GM21528 (cell line): ENCODE measurements around the gene GPSM1.

Source experiments
- ATAC-seq: cut with Tn5 transposase; IDR thresholded peaks from one replicate; pipeline ENCODE4 v1.9.1; 2021; ENCODE audit warnings: mild to moderate bottlenecking, moderate library complexity; ENCODE audit not compliant: unreplicated experiment, low FRiP score

The GPSM1 gene

DNA sequence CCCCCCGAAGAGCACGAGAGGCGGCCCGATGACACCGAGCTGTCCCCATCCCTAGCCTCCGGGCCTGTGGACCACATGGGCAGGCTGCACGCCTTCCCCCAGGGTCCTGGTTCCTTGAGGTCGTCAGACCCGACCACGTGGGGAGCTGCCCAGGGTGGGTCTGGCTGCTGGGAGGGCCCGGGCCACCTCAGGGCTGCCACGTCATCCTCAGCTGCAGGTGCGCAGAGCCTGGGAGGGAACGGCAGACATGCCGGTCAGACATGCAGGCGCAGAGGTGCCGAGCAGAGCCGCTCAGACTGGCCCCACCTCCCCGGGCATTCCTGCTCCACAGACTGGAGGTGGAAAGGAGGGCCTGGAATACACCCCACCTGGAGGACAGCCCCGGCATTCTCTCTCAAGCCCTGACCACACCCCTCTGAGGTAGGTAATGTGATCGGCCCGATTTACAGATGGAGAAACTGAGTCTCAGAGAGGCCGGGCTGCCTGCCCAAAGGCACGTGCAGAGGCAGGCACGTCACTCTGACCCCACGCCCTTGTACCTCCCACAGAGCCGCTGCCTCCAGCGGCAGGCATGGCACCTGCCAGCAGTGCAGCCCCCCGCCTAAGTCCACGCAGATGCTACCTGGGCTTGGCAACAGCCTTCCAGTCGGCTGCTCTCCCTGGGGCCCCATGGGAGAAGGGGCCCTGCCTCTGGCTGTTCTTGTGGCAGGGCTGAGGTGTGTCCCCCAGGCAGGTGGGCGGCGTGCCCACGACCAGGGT, 24.1 kb upstream of the GPSM1 start:
- no peak for ATAC-seq

DNA sequence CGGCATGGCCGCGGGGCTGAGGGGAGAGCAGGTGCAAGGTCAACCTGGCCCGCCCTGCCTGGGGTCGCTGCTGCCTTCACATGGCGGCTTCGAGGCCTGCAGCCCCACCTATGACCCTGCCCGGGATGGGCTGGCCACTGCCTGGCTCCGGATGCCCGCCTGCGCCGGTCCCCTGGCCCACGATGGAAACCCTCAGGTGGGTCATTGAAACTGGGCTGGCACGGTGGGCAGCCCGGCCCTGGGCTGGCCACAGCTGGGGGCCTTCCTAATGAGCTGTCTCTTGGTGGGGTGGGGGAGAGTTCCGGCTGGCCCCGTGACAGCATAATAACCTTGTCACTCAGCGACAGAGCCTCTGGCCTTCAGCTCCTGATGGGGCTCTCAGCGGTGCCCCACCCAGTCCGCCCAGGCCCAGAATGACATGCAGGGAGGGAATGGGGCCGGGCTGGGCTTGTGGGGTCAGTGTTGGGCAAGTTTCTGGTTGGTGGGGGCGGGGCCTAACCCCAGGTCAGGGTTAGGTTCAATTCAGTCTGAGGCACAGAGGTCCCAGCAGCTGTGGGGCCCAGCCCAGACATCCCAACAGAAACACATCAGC, 23.4 kb upstream of the GPSM1 start, which contains the start of gene CCDC187:
Gene CCDC187 (minus strand): TSS at position 270 of the 592 bp plus-strand sequence. CDS start 264 bp downstream, at position 6.
- no peak for ATAC-seq

- ATAC-seq, result no peak
Observed at GRCh38 chr9:136304456-136304855, 22.9 kb upstream of the GPSM1 start.

DNA sequence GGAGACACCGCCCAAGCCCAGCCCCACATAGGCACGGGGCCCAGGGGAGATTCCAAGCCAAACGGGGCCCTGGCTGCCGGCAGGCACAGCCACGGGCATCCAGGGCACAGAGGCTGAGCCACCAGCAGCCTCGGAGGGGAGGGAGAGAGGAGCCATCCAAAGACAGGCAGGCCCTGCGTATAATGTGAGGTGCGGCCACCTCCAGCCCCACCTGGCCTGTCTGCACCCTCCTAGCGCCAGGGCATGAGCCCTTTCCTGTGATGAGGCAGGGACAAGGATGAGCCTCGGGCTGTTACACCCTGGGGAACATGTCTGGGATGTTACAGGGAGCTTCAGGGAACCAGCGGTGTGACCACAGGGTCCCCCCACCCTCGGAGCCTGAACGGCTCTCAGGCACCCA, 22.4 kb upstream of the GPSM1 start:
- no peak for ATAC-seq

GRCh38 chr9:136305804-136306203, 21.5 kb upstream of the GPSM1 start:
- no peak for ATAC-seq

DNA sequence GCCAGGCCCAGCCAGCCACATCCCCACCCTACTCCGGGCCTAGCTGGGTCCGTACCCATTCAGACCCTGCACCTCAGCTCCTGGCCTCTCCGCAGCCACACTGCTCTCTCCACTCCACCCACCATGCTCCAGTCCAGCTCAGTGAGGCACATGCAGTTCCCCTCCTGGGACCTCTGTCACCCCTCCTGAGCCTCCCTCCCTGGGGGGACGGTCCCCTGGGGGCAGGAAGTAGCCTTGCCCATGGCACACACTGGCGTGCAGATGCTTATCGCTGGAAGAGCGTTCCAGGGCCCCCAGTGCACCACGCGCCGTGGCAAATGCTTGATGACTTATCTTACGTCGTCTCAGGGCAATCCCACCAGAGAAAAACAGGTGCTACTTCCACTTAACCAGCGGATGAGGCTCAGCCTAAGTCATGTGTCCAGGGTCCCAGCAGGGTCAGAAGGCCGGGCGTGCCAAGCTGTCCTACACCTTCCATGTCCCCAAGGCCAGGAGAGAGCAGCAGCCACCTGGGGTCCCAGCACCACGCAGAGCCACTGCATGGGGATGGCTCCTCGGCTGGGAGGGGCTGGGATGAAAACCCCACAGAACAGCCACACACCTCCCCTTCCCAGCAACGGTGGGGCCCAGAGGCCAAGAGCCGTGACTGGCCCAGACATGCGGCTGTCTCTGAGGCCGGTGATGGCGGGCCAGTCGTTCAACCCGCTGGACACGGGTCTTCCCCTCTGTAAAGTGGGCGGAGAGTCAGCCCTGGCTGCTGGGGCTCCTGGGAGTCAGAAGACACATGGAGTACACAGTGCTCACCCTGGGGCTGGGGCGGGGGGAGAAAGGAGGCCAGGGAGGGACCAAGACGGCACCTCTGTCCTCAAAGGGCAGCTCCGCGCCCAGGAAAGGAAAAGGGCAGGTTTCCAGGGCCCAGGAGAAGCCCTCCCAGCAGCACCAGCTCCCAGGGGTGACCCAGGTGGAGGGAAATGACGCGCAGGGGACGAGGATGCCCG, 20.8 kb upstream of the GPSM1 start:
- no peak for ATAC-seq

DNA sequence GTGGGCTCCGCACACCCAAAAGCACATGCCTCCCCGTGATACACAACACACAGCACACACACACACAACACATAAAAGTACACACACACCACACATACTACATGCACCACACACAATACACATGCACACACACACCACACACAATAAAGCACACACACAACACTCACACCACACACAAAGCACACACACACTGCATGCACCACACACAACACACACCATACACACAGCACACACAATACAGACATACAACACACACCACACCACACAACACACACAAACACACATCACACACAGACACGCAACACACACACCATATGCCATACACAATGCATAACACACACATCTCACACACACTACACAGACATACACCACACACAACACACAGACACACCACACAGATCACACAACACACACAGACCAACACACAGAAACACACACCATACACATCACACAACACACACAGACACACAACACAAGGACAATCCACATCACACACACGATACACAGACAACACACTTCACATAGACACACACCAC, 20.1 kb upstream of the GPSM1 start:
- no peak for ATAC-seq

DNA sequence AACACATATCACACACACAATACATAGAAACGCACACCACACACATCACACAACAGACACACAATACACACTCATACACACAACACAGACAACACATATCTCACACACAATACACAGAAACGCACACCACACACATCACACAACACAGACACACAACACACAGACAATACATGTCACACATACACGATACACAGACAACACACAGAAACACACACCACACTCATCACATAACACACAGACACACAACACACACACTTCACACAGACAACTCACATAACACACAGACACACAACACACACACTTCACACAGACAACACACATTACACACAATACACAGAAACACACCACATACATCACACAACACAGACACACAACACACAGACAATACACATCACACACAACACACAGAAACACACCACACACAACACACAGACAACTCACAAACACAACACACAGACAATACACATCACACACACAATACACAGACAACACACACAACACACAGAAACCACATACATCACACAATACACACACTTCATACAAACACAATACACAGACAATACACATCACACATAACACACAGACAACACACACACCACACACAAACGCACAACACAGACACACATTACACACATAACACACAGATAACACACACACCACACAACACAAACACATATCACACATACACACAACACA, 19.2 kb upstream of the GPSM1 start:
- ATAC-seq, result no peak

- ATAC-seq, result no peak
Observed at GRCh38 chr9:136308702-136309053, 18.7 kb upstream of the GPSM1 start.

GRCh38 chr9:136309101-136309801, 18.1 kb upstream of the GPSM1 start:
- ATAC-seq, result no peak

DNA sequence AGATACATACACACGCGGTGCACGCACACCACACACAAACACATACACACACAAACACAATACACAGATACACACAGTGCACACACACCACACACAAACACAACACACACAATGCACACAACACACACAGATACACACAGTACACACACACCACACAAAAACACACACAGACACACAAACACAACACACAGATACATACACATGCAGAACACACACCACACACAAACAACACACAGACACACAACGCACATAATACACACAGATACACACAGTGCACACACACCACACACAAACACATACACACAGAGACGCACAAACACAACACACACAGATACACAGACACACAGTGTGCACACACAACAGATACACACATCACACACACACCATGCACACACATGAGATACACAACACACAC, 17.5 kb upstream of the GPSM1 start:
- no peak for ATAC-seq

- ATAC-seq, result no peak
Observed at GRCh38 chr9:136310273-136311030, 16.9 kb upstream of the GPSM1 start.

DNA sequence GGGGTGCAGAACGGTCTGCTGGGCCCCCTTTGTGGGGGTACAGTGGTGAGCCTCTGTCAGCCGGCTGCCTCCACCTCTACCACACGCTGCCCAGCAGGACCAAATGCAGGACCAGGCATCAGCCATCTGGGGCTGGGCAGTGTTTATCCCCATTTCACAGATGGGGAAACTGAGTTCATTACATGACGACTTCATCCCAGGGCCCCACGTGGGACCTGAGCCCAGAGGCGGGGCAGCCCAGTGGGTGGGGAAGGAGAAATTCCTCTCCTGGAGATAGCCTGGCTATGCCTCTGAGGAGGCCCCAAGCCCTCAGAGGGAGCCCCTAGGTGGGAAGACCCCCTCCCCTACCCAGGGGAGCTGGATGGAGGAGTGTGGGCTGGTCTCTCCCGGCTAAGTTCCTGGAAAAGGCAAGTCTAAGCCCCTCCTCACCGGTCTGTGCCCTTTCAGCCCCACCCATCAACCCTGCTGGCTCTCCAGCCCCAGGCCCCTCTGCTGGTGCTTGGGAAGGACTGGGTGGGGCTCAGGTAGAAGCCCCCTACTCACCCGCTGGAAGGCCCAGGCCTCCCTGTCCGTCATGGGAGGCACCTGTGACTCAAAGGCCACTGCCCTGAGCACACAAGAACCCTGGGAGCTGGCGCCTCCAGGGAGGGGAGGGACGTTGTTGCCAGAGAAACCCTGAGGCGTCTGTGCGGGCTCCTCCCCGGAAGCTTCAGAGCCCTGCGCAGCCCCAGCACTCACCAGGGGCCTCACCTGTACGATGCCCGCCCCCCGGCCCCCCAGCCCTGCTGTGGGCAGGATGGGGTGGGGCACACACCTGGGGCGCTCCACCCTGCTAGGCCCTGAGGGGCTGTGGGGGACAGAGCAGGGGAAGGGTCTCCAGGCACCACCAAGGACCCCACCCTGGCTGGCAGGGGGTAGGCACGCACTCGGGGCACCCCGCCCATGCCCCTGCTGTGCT, 16.0 kb upstream of the GPSM1 start:
- no peak for ATAC-seq

DNA sequence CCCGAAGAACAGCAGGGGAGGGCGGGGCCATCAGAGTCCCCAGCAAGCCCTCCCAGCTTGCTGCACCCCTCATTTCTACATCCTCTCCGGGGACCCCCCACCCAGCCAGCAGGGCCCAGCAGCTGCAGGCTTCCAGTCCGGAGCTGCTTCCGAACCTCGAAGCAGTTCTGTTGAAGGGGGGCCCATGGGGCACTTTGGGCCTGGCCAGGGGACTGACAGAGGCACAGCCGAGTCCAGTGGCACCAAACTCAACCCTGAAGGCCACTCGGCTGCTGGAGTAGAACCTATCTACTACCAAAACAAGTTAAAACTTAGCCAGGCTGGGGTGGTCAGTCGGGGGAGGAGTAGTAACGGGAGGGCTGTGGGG, 15.3 kb upstream of the GPSM1 start:
- no peak for ATAC-seq

DNA sequence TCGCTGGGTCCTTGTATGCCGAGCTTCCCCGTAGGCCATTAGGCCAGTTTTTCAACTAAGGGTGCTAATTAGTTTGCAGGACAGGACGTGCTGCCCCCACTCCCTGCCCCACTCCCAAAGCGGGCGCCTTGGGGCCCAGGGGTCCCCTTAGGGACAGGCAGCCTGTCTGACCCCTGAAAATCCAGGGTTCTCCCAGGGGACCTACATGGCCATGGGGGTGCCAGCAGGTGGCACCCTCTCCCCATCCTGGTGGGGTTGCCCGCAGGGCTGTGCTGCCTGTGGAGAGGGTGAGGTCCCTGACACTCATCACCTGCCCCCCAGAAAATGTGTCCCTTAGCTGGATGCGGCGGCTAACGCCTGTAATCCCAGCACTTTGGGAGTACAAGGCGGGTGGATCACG, 14.9 kb upstream of the GPSM1 start:
- ATAC-seq, result no peak

- ATAC-seq, result no peak
Observed at GRCh38 chr9:136313111-136314055, 14.0 kb upstream of the GPSM1 start.

DNA sequence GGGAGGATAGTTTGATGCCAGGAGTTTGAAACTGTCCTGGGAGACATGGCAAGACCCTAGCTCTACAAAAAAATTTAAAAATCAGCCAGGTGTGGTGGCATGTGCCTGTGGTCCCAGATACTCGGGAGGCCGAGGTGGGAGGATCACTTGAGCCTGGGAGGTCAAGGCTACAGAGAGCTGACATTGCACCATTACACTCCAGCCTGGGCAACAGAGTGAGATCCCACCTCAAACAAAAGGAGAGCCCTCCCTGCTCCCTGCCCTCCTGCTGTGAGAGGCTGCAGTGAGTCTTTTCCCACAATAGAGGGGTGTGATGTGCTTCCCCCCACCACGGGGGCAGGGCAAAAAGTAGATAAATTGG, 13.3 kb upstream of the GPSM1 start:
- no peak for ATAC-seq
